Testis (tissue), 2 donors: ENCODE results near the gene CDH13.
A peak's percentile ranks its signal among the peaks of the same experiment; 100 is the strongest.

Source experiments
- POLR2A ChIP-seq: fragments of 450-650 bp; IDR thresholded peaks from one replicate; pipeline ENCODE4 v1.6.1; 2017; ENCODE audit warnings: antibody characterized with exemption, mild to moderate bottlenecking, moderate library complexity
- TF ChIP-seq, protein P1 (sequence below), 3 experiments: fragments of 450-650 bp in 2 of 3; fragments of 200-600 bp in 1 of 3; sonication (generic) in 1 of 3; IDR thresholded peaks; one replicate each; pipeline ENCODE4 v1.5.1; 2016 to 2019; ENCODE audit warnings: antibody characterized with exemption in 3 of 3, mild to moderate bottlenecking in 2 of 3, moderate library complexity in 1 of 3

DNA sequence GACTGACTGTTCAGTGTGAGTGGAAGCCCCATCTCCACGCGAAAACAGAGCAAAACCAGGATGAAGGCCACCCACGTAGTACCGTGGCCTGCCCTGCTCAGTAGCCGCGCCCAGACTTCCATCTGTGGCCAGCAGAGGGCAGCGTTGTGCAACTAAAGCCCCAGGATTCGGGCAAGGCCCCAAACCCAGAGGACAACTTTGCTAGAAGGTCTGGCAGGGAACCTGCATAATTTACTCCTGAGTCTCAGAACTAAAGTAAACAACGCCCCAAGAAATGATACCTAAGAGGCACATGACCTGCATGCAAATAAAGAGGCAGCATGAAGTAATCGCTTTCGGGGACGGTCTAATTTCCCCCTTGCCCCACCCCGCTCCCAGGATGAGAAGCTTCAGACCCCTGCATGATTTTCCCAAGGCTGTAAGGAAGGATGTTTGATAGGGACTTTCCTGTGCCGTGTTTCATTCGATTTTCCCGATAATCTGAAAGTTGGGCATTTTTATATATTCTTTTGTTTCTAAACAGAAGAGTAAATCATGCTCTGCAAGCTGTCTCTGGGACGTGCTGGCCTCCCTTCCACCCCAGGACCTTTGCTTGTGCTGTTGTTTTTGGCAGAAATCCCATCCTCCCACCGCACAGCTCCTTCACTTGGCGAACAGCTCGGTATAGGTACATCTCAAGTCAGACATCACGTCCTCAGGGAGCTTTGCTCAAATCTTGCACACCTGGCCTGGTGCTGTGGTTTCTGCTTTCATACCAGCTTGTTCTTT is 1199.6 kb downstream of the CDH13 start:
- TF ChIP-seq POLR2A = no peak
- TF ChIP-seq, protein P1, sequence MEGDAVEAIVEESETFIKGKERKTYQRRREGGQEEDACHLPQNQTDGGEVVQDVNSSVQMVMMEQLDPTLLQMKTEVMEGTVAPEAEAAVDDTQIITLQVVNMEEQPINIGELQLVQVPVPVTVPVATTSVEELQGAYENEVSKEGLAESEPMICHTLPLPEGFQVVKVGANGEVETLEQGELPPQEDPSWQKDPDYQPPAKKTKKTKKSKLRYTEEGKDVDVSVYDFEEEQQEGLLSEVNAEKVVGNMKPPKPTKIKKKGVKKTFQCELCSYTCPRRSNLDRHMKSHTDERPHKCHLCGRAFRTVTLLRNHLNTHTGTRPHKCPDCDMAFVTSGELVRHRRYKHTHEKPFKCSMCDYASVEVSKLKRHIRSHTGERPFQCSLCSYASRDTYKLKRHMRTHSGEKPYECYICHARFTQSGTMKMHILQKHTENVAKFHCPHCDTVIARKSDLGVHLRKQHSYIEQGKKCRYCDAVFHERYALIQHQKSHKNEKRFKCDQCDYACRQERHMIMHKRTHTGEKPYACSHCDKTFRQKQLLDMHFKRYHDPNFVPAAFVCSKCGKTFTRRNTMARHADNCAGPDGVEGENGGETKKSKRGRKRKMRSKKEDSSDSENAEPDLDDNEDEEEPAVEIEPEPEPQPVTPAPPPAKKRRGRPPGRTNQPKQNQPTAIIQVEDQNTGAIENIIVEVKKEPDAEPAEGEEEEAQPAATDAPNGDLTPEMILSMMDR (IDR thresholded peaks at IDR 0.05) = peak; percentile 83 to 91 (median 90)
